A673 (cell line): ENCODE measurements around the gene DPH1. TPM values are rescaled to one million over a fixed set of nuclear protein-coding genes. Genes with fewer than 3 reads are reported as not detected.

Source experiments
- BruUV-seq: library from RNA; stranded (reverse); fragments of 400-500 nt; replicated peaks from 2 replicates; lab custom pipeline; 2021; lab: Mats Ljungman, UMichigan
- CTCF ChIA-PET: fragments of 300-600 bp; sonication (Branson Sonifier 250); formaldehyde crosslinking; loops from one replicate; lab custom pipeline; 2022; ENCODE audit warnings: antibody characterized with exemption; lab: Charles Lee
- POLR2A ChIA-PET: fragments of 300-600 bp; sonication (Branson Sonifier 250); formaldehyde crosslinking; loops from one replicate; lab custom pipeline; 2022; ENCODE audit warnings: antibody characterized with exemption; ENCODE audit not compliant: low non-redundant PET; lab: Charles Lee
- DNase-seq: peaks from one replicate; pipeline ENCODE4 v3.0.0-alpha.2; 2015; ENCODE audit warnings: low spot score
- H3K27ac ChIP-seq: fragments of 200-600 bp; sonication (generic); 2 replicates; pipeline ENCODE4 v1.5.1; 2016; ENCODE audit warnings: mixed run types, low read depth, mild to moderate bottlenecking, mixed read lengths, antibody characterized with exemption, low read length; ENCODE audit not compliant: poor library complexity, severe bottlenecking
- H3K27me3 ChIP-seq: fragments of 200-600 bp; sonication (generic); replicated peaks from 2 replicates; pipeline ENCODE4 v1.6.1; 2017; ENCODE audit warnings: mixed run types, low read depth, mild to moderate bottlenecking, mixed read lengths, antibody characterized with exemption, low read length; ENCODE audit not compliant: insufficient read depth, poor library complexity
- H3K36me3 ChIP-seq: fragments of 200-600 bp; sonication (generic); 2 replicates; pipeline ENCODE4 v1.6.1; 2016; ENCODE audit warnings: mixed run types, mild to moderate bottlenecking, mixed read lengths, antibody characterized with exemption, low read length; ENCODE audit not compliant: insufficient read depth, poor library complexity, severe bottlenecking
- H3K4me1 ChIP-seq: fragments of 200-600 bp; sonication (generic); 2 replicates; pipeline ENCODE4 v1.6.1; 2017; ENCODE audit warnings: mixed run types, mild to moderate bottlenecking, mixed read lengths, antibody characterized with exemption, low read length; ENCODE audit not compliant: insufficient read depth, poor library complexity, severe bottlenecking
- H3K4me3 ChIP-seq: fragments of 200-600 bp; sonication (generic); 2 replicates; pipeline ENCODE4 v1.5.1; 2016; ENCODE audit warnings: low read depth, mixed run types, mild to moderate bottlenecking, mixed read lengths, low read length; ENCODE audit not compliant: poor library complexity, severe bottlenecking
- H3K9me3 ChIP-seq: fragments of 200-600 bp; sonication (generic); 2 replicates; pipeline ENCODE4 v1.6.1; 2016; ENCODE audit warnings: mixed run types, low read depth, mild to moderate bottlenecking, mixed read lengths, antibody characterized with exemption, low read length; ENCODE audit not compliant: poor library complexity, severe bottlenecking
- EZH2 ChIP-seq: fragments of 200-600 bp; sonication (generic); IDR thresholded peaks from 2 replicates; pipeline ENCODE4 v1.6.1; 2017; ENCODE audit warnings: borderline replicate concordance, low read depth, mild to moderate bottlenecking, mixed read lengths, antibody characterized with exemption, low read length; ENCODE audit not compliant: poor library complexity, severe bottlenecking
- intact Hi-C: fragments of 100-400 bp; cut with micrococcal nuclease; formaldehyde crosslinking; loops from one replicate; pipeline ENCODE4 v1.10.0; 2022; ENCODE audit not compliant: unreplicated experiment
- total RNA-seq: library from RNA; stranded (reverse); gene quantifications from 2 replicates; pipeline ENCODE4 v1.2.3, GENCODE V29; 2021
- TF ChIP-seq, protein P1 (sequence below): fragments of 300-800, 200-600 bp; sonication (generic); conservative IDR thresholded peaks from 2 replicates; pipeline ENCODE4 v1.5.1; 2017; ENCODE audit warnings: low read depth, mild to moderate bottlenecking, antibody characterized with exemption, low read length, moderate library complexity, mixed read lengths

Gene DPH1
- total RNA-seq, 1 experiment from 2014 or later, result 51.1 TPM

GRCh38 chr17:2019723-2020122 is 10.2 kb upstream of the DPH1 start:
- intact Hi-C loops, result no loop called here
- ChIA-PET CTCF (interaction anchor here (0.6 kb wide), 1 partner anchor 22 kb away, joined by 4 read pairs; no protein-coding TSS in a partner anchor), POLR2A (no interaction called here)
- Histone ChIP-seq H3K36me3 (no peaks in the 10 kb centered on the region), H3K9me3 (no peaks in the 10 kb centered on the region), H3K27ac (no peak overlapping the region), H3K4me3 (no peak overlapping the region), H3K27me3 (peaks cover 10% of the 10 kb centered on the region), H3K4me1 (peaks cover 10% of the 10 kb centered on the region)
- BruUV-seq, result no TSS peak
- no peak for DNase-seq
- TF ChIP-seq, protein P1, sequence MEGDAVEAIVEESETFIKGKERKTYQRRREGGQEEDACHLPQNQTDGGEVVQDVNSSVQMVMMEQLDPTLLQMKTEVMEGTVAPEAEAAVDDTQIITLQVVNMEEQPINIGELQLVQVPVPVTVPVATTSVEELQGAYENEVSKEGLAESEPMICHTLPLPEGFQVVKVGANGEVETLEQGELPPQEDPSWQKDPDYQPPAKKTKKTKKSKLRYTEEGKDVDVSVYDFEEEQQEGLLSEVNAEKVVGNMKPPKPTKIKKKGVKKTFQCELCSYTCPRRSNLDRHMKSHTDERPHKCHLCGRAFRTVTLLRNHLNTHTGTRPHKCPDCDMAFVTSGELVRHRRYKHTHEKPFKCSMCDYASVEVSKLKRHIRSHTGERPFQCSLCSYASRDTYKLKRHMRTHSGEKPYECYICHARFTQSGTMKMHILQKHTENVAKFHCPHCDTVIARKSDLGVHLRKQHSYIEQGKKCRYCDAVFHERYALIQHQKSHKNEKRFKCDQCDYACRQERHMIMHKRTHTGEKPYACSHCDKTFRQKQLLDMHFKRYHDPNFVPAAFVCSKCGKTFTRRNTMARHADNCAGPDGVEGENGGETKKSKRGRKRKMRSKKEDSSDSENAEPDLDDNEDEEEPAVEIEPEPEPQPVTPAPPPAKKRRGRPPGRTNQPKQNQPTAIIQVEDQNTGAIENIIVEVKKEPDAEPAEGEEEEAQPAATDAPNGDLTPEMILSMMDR, result no peak
- TF ChIP-seq EZH2, result no peak

- ChIA-PET CTCF (no interaction called here), POLR2A (no interaction called here)
- intact Hi-C loops, result no loop called here
- no peak overlapping the region for H3K4me3 ChIP-seq
- H3K27ac ChIP-seq, result no peak overlapping the region
- no peaks in the 10 kb centered on the region for H3K36me3 ChIP-seq
- peaks cover 13% of the 10 kb centered on the region for H3K27me3 ChIP-seq
- no peak for DNase-seq
- no peaks in the 10 kb centered on the region for H3K9me3 ChIP-seq
- TF ChIP-seq EZH2, result no peak
- TF ChIP-seq, protein P1, result no peak
- no TSS peak for BruUV-seq
- peaks cover 12% of the 10 kb centered on the region for H3K4me1 ChIP-seq
Observed at GRCh38 chr17:2020721-2021120, 9.2 kb upstream of the DPH1 start.

DNA sequence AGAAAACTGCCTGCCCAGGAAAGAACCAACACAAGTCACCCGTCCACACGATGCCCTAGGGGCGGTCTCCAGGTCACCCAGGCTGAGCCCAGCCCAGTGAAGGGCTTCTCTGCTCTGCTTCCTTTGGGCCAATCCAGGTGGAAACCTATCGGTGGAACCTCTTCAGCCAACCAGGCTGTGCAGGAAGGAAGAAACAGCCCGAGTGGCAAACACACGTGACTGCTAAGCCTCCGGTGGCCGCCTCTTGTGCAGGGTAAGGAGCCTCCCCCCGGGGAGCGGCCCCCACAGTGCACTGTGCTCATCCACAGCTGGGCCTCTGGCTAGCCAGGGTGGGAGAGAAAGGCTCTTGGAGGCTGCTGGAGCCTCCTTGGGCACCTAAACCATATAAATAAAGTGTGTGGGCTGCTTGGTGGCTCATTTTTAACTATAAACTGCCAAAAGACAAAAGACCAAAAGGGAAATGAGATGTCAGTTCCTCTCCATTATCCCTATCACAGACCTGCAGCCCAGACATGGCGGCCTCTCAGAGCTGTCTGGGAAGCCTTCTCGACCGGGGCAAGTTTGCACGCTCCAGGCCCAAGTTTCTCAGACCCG is 7.2 kb upstream of the DPH1 start:
- Histone ChIP-seq H3K4me1 (peaks cover 21% of the 10 kb centered on the region), H3K27me3 (peaks cover 13% of the 10 kb centered on the region), H3K27ac (no peak overlapping the region), H3K9me3 (no peaks in the 10 kb centered on the region), H3K36me3 (no peaks in the 10 kb centered on the region), H3K4me3 (no peak overlapping the region)
- TF ChIP-seq EZH2, result no peak
- TF ChIP-seq, protein P1, result no peak
- ChIA-PET POLR2A (no interaction called here), CTCF (no interaction called here)
- no TSS peak for BruUV-seq
- intact Hi-C loops, result no loop called here
- no peak for DNase-seq
